Caki2 (cell line): ENCODE measurements around the gene WDR82. TPM values are rescaled to one million over a fixed set of nuclear protein-coding genes. Genes with fewer than 3 reads are reported as not detected.
A peak's percentile ranks its signal among the peaks of the same experiment; 100 is the strongest.

Source experiments
- DNase-seq: peaks from one replicate; pipeline ENCODE4 v3.0.0-alpha.2; 2015; ENCODE audit warnings: low read depth
- in situ Hi-C: cut with HindIII; loops from 2 replicates; pipeline ENCODE4 v1.10.0; 2016; ENCODE audit warnings: low sequenced_read_pairs, low pct_unique_long_range_greater_than_20kb, mixed read lengths
- total RNA-seq: library from RNA; depleted of rRNA; stranded (reverse); fragments of >200 nt; shearing (Covaris generic); gene quantifications from 2 replicates; pipeline ENCODE4 v1.2.3, GENCODE V29; 2014; ENCODE audit warnings: low replicate concordance

WDR82 gene
- total RNA-seq, 1 experiment from 2014 or later: 35.1 TPM

GRCh38 chr3:52233108-52233591 lies 45.3 kb downstream of the WDR82 start:
- DNase-seq: no peak
- in situ Hi-C loops: no loop called here

DNA sequence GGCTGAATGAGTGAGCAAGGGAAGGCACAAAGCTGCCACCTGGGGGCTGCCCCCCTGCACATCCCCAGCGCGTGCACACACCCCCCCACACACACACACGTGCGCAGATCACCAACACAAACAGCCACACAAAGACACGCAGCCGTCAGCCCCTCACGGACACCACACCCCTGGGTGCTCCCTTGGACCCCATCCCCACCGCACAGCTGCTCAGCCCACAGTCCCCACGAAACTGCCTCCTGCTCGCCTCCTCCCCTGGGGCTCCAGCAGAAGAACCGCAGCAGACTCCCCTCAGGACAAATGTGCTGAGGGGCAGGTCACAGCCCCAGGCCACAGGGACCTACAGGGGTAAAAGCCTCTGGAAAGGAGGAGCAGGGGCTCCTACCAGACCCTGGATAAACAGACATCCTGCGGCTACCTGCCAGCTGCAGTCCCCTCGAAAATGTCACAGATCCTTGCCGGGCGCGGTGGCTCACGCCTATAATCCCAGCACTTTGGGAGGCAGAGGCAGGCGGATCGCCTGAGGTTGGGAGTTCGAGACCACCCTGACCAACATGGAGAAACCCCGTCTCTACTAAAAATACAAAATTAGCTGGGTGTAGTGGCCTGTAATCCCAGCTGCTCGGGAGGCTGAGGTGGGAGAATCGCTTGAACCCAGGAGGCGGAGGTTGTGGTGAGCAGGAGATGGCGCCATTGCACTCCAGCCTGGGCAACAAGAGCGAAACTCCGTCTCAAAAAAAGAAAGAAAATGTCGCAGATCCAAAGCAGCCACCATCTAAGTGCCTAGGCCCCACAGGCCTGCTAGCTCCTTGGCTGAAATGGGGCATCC lies 46.0 kb downstream of the WDR82 start:
- in situ Hi-C loops: no loop called here
- no peak for DNase-seq

DNA sequence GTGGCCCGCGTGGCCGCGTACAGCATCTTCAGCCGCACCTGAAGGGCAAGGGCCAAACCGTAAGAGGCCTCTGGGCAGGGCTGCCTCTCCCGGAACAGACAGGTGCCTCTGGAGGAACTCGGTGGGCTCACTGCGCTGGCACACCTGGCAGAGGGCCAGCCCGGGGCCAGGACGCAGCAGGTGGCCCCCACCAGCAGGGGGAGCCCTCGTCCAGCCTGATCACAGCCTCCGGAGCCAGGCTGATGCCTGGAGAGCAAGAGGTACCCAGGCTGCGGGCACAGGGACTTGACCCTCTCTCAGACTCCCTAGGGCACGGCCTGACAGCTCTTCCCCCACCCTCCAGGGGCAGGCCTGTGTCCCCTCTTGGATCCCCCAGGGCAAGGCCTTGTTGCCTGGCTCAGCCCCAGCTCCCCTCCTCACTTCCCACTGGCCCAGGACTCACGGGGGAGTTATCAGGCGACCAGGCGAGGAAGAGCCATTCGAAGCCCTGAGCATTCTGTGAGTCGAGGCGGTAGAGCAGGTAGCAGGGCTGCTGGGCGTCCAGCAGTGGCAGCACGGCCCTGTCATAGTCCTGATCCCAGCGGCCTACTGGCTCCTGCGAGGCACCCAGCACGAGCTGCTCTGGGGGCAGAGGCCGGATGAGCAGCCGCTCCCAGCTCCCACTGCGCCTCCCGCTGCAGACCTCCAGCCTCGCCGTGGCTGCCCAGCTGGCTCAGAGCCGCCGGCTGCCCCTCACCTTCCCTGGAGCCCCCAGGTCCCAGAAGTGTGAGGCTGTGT lies 46.8 kb downstream of the WDR82 start:
- in situ Hi-C loops: no loop called here
- peak; percentile 14 for DNase-seq

- in situ Hi-C loops: no loop called here
- DNase-seq: no peak
Measured at GRCh38 chr3:52230889-52231499, 47.5 kb downstream of the WDR82 start.

DNA sequence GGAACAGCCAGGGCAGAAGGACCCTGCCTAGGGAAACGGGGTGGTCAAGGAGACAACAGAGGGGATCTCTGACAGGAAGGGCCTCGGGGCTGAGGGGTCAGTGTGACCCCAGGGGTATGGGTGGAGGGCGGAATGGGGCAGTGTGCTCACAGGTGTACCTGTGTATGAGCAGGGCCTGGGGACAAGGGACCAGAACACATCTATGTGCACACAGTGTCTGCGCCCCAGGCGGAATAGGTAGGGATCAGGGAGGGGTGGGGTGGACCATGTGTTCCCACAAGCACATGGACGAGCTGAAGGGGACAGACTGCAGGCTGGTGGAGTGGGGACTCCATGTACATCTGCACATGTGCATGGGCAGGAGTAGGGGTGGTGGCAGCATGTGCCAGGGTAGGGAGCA lies 48.0 kb downstream of the WDR82 start:
- in situ Hi-C loops: no loop called here
- DNase-seq: no peak

- DNase-seq: no peak
- in situ Hi-C loops: no loop called here
Measured at GRCh38 chr3:52229656-52230055, 48.8 kb downstream of the WDR82 start.

GRCh38 chr3:52228751-52229291 lies 49.6 kb downstream of the WDR82 start:
- no peak for DNase-seq
- in situ Hi-C loops: no loop called here

DNA sequence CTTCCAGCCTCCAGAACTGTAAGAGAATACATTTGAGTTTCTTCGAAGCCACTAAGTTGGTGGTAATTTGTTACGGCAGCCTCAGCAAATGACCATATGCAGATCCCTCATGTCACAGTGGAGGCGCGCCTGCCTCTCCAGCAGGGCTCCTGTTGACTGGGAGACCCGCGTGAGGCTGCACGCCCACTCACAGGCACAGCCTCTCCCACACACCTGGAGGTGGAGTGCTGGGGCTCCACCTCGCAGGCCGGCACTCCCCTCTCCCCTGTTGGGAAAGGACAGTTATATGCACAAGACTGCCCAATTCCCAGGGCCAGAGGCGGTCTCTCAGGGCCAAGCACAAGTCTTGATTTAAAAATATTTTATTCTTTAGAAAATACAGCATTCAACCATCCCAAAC lies 50.2 kb downstream of the WDR82 start:
- in situ Hi-C loops: no loop called here
- DNase-seq: no peak

- in situ Hi-C loops: no loop called here
- no peak for DNase-seq
Measured at GRCh38 chr3:52227766-52228165, 50.7 kb downstream of the WDR82 start.

GRCh38 chr3:52227117-52227516 lies 51.3 kb downstream of the WDR82 start:
- in situ Hi-C loops: no loop called here
- DNase-seq: no peak

DNA sequence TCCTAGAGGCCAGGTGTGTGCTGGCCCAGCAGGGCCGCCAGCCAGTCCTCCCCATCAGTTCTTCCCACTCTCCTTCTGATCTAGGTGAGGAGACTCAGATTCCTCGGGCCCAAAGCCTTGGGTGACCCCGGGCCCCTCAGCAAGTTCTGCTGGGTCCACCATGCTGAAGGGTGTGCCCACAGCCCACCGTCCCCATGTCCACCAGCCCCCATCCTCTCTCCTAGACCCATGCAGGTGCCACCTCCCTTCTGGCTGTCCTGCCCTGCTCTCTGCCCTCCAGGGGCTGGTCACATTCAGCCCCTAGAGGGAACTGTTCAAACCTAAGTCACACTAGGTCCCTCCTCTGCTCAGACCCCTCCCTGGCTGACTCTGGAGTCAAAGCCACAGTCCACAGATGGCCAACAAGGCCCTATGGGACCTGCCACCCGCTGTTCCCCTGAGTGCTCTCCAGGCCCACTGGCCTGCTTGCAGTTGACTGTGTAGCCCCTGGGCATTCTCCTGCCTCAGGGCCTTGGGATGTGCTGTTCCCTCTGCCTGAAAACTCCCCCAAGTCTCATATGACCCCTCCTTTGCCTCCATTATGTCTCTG lies 52.1 kb downstream of the WDR82 start:
- no peak for DNase-seq
- in situ Hi-C loops: no loop called here

GRCh38 chr3:52225452-52226228 lies 52.8 kb downstream of the WDR82 start, which contains the start of gene TLR9:
Gene TLR9 (minus strand): TSS chr3:52225645. CDS start chr3:52225529, 116 bp downstream.
- no peak for DNase-seq
- in situ Hi-C loops: no loop called here

DNA sequence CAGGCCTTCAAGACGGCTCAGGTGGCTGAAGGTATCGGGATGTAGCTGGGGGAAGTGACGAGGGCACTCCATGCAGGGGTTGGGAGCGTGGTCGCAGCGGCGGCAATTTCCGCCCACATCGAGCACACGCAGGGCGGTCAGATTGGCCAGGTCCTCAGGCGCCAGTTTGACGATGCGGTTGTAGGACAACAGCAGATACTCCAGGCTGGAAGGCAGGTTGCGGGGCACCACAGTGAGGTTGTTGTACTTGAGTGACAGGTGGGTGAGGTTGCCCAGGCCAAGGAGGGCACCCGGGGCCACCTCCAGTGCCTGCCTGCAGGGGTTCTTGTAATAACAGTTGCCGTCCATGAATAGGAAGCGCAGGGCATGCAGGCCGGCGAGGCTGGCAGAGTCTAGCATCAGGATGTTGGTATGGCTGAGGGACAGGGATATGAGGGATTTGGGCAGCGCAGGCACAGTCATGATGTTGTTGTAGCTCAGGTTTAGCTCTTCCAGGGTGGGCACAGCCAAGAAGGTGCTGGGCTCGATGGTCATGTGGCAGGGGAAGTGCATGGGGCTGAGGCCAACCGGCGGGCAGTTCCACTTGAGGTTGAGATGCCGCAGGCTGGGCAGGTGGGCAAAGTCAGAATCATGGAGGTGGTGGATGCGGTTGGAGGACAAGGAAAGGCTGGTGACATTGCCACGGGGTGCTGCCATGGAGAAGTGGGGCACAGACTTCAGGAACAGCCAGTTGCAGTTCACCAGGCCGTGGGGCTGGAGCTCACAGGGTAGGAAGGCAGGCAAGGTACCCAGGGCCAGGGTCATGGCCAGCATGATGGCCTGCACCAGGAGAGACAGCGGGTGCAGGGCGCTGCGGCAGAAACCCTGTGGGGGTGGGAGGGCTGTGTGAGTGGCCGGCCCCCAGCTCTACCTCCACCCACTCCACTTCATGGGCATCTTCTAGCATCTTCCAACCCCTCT lies 54.7 kb downstream of the WDR82 start:
- in situ Hi-C loops: no loop called here
- DNase-seq: no peak

DNA sequence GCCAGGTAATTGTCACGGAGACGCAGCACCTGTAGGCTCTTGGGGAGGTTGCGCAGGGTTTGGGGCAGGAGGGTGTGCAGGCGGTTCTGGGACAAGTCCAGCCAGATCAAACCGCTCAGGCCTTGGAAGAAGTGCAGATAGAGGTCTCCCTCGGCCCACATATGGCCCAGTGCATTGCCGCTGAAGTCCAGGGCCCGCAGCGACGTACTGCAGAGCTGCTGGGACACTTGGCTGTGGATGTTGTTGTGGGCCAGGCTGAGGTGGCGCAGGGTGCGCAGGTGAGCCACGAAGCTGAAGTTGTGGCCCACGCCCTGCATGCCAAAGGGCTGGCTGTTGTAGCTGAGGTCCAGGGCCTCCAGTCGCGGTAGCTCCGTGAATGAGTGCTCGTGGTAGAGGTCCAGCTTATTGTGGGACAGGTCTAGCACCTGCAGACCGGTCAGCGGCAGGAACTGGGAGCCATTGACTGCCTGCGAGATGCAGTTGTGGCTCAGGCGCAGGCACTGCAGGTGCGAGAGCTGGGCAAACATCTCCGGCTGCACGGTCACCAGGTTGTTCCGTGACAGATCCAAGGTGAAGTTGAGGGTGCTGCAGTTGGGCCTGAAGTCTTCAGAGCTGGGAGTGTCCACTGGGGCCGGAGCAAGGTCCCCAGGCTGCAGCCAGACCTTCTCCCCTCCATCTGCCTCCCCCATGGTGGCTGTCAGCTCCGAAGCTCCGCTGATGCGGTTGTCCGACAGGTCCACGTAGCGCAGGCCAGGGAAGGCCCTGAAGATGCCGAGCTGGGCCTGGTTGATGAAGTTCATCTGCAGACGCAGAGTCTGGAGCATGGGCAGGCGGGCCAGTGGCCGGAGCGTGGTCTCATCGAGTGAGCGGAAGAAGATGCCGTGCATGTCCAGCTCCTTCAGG lies 55.9 kb downstream of the WDR82 start:
- DNase-seq: no peak
- in situ Hi-C loops: no loop called here

DNA sequence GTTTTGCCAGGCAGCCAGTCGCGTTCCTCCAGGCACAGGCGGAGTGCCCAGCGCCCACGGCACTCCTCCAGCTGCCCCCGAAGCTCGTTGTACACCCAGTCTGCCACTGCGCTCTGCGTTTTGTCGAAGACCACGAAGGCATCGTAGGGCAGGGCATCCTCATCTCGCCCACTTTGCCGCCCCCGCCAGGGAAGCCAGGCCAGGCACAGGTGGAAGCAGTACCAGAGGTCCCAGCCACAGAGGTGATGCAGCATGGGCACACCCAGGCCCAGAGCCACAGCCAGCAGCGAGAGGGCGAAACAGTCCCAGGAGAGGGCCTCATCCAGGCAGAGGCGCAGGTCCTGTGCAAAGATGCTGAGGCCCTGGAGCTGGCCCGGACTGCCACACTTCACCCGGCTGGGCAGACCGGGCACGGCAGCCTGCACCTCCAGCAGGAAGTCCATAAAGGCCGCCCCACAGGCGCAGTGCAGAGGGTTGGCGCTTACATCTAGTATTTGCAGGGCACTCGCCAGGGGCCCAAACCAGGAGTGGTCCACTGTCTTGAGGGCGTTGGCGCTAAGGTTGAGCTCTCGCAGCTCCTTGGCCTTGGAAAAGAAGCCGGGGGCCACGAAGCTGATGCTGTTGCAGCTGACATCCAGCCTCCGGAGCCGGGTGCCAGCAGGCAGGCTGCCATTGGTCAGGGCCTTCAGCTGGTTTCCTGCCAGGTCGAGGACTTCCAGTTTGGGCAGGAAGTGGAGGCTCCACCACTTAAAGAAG lies 56.7 kb downstream of the WDR82 start:
- DNase-seq: no peak
- in situ Hi-C loops: no loop called here
